OCI-LY3 (cell line): Measurements from ENCODE around the gene QKI.
"Not testable (repeated sequence)": the region's sequence is repeated elsewhere in the genome, so short reads cannot be mapped to it uniquely, and the experiment has no call there.

ENCODE experiments used
- H2AFZ ChIP-seq: fragments of 200-600, 300-600 bp; shearing (Covaris generic); 2 replicates; pipeline ENCODE4 v1.6.0; 2014; ENCODE audit warnings: antibody characterized with exemption, low read depth, low read length
- H3K27ac ChIP-seq: fragments of 200-600, 300-600 bp; sonication (generic); 2 replicates; pipeline ENCODE4 v1.5.1; 2014; ENCODE audit warnings: mild to moderate bottlenecking, low read length, moderate library complexity, mixed read lengths
- H3K27me3 ChIP-seq: fragments of 200-600, 300-600 bp; sonication (generic); 2 replicates; pipeline ENCODE4 v1.6.1; 2014; ENCODE audit warnings: low read depth, low read length, mixed read lengths
- H3K36me3 ChIP-seq: fragments of 200-600, 300-600 bp; sonication (generic); replicated peaks from 2 replicates; pipeline ENCODE3; 2014; ENCODE audit warnings: low read depth, low read length, mixed read lengths
- H3K4me1 ChIP-seq: fragments of 300-600, 200-600 bp; sonication (generic); 2 replicates; pipeline ENCODE4 v1.6.1; 2014; ENCODE audit warnings: low read length, mixed read lengths
- H3K4me2 ChIP-seq: fragments of 200-600, 300-600 bp; sonication (generic); 2 replicates; pipeline ENCODE4 v1.6.1; 2014; ENCODE audit warnings: low read length, mixed read lengths
- H3K4me3 ChIP-seq: fragments of 300-600, 200-600 bp; sonication (generic); 2 replicates; pipeline ENCODE4 v1.5.1; 2014; ENCODE audit warnings: antibody characterized with exemption, mild to moderate bottlenecking, low read length, moderate library complexity
- H3K79me2 ChIP-seq: fragments of 300-600, 200-600 bp; shearing (Covaris generic); 2 replicates; pipeline ENCODE4 v1.6.1; 2014; ENCODE audit warnings: mild to moderate bottlenecking, low read length, mixed read lengths
- H3K9ac ChIP-seq: fragments of 300-600, 200-600 bp; shearing (Covaris generic); 2 replicates; pipeline ENCODE4 v1.6.0; 2014; ENCODE audit warnings: mild to moderate bottlenecking, low read length, moderate library complexity
- H3K9me3 ChIP-seq: fragments of 200-600, 300-600 bp; shearing (Covaris generic); 2 replicates; pipeline ENCODE4 v1.6.1; 2014; ENCODE audit warnings: low read length, mixed read lengths; ENCODE audit not compliant: insufficient read depth
- H4K20me1 ChIP-seq: fragments of 200-600, 300-600 bp; sonication (generic); 2 replicates; pipeline ENCODE4 v1.6.1; 2016; ENCODE audit warnings: low read length, mixed read lengths; ENCODE audit not compliant: insufficient read depth
- EZH2phosphoT487 ChIP-seq: fragments of 200-600 bp; shearing (Covaris generic); IDR thresholded peaks from 2 replicates; pipeline ENCODE4 v1.6.1; 2018; ENCODE audit warnings: antibody characterized with exemption, mixed run types, low read depth
- TF ChIP-seq, protein P1 (sequence below): fragments of 200-600, 300-600 bp; sonication (generic); IDR thresholded peaks from 2 replicates; pipeline ENCODE4 v1.5.1; 2014; ENCODE audit warnings: antibody characterized with exemption, low read length, low read depth

QKI gene

GRCh38 chr6:163428373-163428772 lies 13.9 kb downstream of the QKI start:
- Histone ChIP-seq H3K79me2 (peaks cover 100% of the 10 kb centered on the region), H3K27ac (no peak overlapping the region)

GRCh38 chr6:163429858-163430448 lies 15.4 kb downstream of the QKI start:
- peaks cover 92% of the 10 kb centered on the region for H4K20me1 ChIP-seq
- no peak overlapping the region for H3K9ac ChIP-seq
- no peak overlapping the region for H3K27ac ChIP-seq
- TF ChIP-seq, protein P1, sequence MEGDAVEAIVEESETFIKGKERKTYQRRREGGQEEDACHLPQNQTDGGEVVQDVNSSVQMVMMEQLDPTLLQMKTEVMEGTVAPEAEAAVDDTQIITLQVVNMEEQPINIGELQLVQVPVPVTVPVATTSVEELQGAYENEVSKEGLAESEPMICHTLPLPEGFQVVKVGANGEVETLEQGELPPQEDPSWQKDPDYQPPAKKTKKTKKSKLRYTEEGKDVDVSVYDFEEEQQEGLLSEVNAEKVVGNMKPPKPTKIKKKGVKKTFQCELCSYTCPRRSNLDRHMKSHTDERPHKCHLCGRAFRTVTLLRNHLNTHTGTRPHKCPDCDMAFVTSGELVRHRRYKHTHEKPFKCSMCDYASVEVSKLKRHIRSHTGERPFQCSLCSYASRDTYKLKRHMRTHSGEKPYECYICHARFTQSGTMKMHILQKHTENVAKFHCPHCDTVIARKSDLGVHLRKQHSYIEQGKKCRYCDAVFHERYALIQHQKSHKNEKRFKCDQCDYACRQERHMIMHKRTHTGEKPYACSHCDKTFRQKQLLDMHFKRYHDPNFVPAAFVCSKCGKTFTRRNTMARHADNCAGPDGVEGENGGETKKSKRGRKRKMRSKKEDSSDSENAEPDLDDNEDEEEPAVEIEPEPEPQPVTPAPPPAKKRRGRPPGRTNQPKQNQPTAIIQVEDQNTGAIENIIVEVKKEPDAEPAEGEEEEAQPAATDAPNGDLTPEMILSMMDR: no peak
- no peak for TF ChIP-seq EZH2phosphoT487
- no peak overlapping the region for H3K4me2 ChIP-seq
- peaks cover 100% of the 10 kb centered on the region for H3K79me2 ChIP-seq
- no peaks in the 10 kb centered on the region for H3K36me3 ChIP-seq
- no peak overlapping the region for H3K4me3 ChIP-seq
- no peaks in the 10 kb centered on the region for H3K4me1 ChIP-seq
- H3K9me3 ChIP-seq: no peaks in the 10 kb centered on the region
- H2AFZ ChIP-seq: no peak overlapping the region
- H3K27me3 ChIP-seq: no peaks in the 10 kb centered on the region

More at GRCh38 chr6:163428373-163428772, 13.9 kb downstream of the QKI start:
- H3K36me3 ChIP-seq: no peaks in the 10 kb centered on the region
- H3K4me3 ChIP-seq: no peak overlapping the region
- no peaks in the 10 kb centered on the region for H3K27me3 ChIP-seq
- H2AFZ ChIP-seq: no peak overlapping the region
- no peak overlapping the region for H3K9ac ChIP-seq
- peaks cover 98% of the 10 kb centered on the region for H4K20me1 ChIP-seq
- H3K9me3 ChIP-seq: no peaks in the 10 kb centered on the region
- peaks cover under 1% of the 10 kb centered on the region; the same call in 1 of the 2 replicates for H3K4me1 ChIP-seq
- no peak overlapping the region for H3K4me2 ChIP-seq
- TF ChIP-seq EZH2phosphoT487: no peak
- TF ChIP-seq, protein P1: no peak

DNA sequence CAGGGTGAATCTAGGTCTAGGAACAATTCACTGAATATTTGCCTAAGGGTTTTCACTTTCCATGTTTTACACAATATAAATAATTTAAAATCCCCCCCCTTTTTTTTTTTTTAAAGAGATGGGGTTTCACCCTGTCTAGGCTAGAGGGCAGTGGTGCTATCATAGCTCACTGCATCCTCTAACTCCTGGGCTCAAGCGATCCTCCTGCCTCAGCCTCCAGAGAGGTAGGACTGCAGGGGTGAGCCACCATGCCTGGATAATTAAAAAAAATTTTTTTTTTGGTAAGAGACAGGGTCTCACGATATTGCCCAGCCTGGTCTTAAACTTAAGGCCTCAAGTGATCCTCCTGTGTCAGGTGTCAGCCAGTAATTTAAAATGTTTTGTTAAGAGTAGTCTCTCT lies 17.8 kb downstream of the QKI start:
- Histone ChIP-seq H3K9ac (no peak overlapping the region), H4K20me1 (peaks cover 93% of the 10 kb centered on the region), H3K36me3 (no peaks in the 10 kb centered on the region), H3K27me3 (no peaks in the 10 kb centered on the region), H3K4me1 (no peaks in the 10 kb centered on the region), H3K9me3 (no peaks in the 10 kb centered on the region), H3K4me3 (no peak overlapping the region), H3K4me2 (no peak overlapping the region), H3K79me2 (peaks cover 100% of the 10 kb centered on the region), H2AFZ (no peak overlapping the region), H3K27ac (no peak overlapping the region)
- TF ChIP-seq, protein P1: peak; percentile 8; the same call in 1 of the 2 replicates
- no peak for TF ChIP-seq EZH2phosphoT487

GRCh38 chr6:163433486-163433885 lies 19.0 kb downstream of the QKI start:
- H3K9ac ChIP-seq, H3K9me3 ChIP-seq, H3K4me3 ChIP-seq, H3K27ac ChIP-seq, H3K27me3 ChIP-seq, H3K4me2 ChIP-seq, H3K36me3 ChIP-seq, H3K4me1 ChIP-seq, H2AFZ ChIP-seq: not testable (repeated sequence)
- Histone ChIP-seq H4K20me1 (peaks cover 93% of the 10 kb centered on the region), H3K79me2 (peaks cover 100% of the 10 kb centered on the region)
